Effector CD4-positive, alpha-beta T cell (primary cell): ENCODE measurements around the gene LDLRAD3.
"Not testable (repeated sequence)": the region's sequence is repeated elsewhere in the genome, so short reads cannot be mapped to it uniquely, and the experiment has no call there.

Source experiments
- DNase-seq: peaks from one replicate; pipeline ENCODE4 v3.0.0-alpha.2; 2020

The LDLRAD3 gene

GRCh38 chr11:35998634-35999033 lies 54.8 kb downstream of the LDLRAD3 start:
- no peak for DNase-seq

DNA sequence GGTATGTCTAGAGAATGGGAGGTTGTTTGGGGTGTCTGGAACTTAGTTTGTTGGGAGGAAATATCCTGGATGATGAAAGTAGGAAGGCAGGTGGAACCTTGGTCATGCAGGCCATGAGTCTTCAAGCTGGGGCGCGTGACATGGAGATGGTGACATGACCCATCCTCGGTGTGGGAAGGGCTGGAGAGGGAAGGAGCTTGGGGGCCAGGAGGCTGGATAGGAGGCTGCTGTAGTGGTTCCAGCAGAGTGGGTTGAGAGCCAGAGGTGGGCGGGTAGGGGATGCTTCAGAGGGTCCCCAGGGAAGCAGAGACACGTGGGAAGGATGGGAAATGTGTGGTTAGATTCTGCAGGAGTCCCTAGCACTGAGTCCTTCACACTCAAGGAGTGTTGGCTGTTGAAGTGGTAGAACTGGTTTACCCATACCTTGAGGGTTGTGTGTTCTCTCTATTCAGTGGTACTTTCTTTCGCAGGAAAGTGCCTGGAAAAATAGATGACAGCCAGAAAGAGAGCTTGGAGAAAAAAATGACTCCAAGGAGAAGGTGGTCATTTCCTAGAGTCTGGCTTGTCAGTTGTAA lies 56.8 kb downstream of the LDLRAD3 start:
- DNase-seq, result no peak

- no peak for DNase-seq
Measured at GRCh38 chr11:36002196-36002595, 58.3 kb downstream of the LDLRAD3 start.

GRCh38 chr11:36002796-36003195 lies 58.9 kb downstream of the LDLRAD3 start:
- no peak for DNase-seq

- DNase-seq, result no peak
Measured at GRCh38 chr11:36006556-36006955, 62.7 kb downstream of the LDLRAD3 start.

DNA sequence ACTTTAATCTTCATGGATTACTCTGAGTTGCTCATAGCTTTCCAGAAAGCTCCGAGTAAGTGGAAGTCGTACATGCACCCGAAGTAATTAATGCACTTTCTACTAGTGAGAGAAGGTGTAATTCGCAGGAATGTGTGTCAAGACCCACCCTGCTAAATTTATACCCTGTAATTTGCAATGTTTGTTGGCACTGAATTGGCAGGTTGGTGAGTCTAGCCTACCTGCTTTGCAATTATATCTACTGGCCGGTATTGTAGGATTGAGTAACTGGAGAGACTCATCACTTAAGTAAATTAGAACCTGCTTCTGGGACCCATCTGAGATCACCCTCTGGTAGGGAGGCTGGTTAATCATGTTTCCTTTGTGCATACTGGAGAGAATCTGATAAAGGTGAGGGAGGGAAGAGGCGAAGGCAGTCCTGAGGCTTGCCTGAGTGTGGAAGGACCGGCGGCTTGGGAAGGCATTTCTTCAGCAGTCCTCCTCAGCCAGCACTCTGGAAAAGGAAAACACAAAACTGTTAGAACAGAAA lies 63.3 kb downstream of the LDLRAD3 start:
- DNase-seq, result no peak

GRCh38 chr11:36008584-36008983 lies 64.7 kb downstream of the LDLRAD3 start:
- DNase-seq, result no peak

DNA sequence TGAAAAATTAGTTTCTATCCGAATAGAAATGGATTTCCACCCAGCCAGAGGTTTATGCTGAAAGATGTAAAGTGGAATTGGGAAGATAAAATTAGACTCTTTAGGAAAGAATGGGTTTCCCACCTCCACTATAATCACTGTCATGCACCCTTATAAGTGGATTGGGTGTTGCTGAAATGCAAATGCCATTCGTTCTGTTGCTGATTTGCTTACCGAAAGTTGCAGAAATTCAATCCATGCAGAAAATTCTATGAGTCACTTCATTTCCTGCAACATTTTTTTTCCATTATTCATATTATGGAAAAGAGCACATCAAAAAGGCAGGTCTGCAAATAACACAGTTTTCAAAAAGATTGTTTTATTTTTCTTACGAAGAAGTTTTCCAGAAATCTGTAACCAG lies 65.6 kb downstream of the LDLRAD3 start:
- no peak for DNase-seq

DNA sequence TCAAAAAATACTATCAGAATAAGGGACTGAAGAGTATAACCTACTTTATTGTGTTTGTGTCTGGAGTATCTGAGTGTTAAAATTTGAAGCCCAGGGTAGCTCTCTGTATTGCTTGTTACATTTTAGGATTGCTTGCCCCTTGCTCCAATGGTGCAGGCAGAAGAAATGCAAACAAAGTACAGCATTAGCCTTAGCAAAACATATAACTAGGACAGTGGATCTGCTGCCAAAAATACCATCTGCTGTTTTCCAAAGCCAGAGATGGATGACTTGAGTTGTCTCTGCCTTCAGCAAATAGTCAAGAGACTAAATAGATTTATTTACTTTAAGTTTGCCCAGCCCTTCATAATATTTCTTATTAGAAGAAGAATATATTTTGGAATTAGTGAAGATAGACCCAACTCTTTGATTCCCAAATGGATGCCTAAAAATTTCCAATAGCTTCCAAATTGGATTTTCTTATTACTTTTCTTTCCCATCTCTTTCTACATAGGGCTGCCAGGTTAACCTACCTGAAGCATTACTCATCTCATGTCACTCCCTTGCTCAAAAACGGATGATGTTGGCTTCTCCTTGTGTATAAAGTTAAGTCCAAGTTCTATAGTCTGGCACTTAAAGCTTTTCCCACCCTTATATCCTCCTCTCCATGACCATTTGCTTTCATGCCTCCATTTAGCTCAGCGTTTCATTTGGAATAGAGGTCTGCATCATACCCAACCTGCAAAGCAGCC lies 66.3 kb downstream of the LDLRAD3 start:
- DNase-seq, result no peak

DNA sequence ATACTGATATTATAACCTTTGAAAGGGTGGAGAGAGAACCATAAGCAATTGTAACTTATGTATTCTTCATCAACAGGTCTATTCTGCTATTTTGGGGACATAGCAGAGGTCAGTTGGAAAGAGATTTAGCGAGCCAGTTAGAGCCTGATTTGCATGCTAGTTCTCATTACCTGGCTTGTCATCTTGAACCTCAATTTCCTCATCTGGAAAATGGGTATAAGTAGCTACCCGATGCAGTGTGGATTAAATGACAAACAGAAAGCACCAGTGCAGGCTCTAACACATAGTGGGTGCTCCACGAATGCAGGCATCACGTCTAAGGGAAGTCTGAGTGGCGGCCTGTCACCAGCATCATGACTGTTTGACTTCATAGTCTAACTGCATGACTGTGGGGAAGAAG lies 67.7 kb downstream of the LDLRAD3 start:
- DNase-seq, result no peak

- DNase-seq, result no peak
Measured at GRCh38 chr11:36012455-36012854, 68.6 kb downstream of the LDLRAD3 start.

DNA sequence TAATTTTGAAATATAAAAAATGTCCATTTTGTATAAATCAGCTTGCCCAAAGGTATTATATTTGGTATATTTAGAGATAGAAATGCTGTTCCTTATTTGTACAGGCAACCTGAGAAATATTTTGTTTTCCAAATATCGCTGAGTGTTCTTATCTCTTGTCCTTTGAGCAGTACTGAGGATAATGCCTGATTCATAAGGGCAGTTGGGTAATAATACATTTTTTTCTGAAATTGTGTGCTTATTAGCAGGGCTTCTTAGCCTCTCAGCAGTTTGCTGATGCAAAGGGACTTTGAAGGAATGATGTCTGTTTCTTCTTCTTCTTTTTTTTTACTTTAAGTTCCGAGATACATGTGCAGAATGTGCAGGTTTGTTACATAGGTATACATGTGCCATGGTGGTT lies 69.1 kb downstream of the LDLRAD3 start:
- no peak for DNase-seq

DNA sequence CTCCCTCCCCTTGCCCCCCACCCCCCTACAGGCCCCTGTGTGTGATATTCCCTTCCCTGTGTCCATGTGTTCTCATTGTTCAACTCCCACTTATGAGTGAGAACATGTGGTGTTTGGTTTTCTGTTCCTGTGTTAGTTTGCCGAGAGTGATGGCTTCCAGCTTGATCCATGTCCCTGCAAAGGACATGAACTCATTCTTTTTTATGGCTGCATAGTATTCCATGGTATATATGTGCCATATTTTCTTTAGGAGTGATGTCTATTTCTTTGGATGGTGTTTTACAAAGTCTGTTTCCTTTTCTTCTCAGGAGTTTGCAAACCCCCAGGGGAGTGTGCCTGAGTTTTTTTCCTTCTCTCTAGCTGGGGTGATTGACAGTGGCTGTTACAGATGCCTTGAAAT lies 69.6 kb downstream of the LDLRAD3 start:
- not testable (repeated sequence) for DNase-seq

GRCh38 chr11:36013950-36014897 lies 70.4 kb downstream of the LDLRAD3 start:
- no peak for DNase-seq

- DNase-seq, result no peak
Measured at GRCh38 chr11:36014898-36015665, 71.2 kb downstream of the LDLRAD3 start.

- DNase-seq, result no peak
Measured at GRCh38 chr11:36015799-36016198, 71.9 kb downstream of the LDLRAD3 start.

DNA sequence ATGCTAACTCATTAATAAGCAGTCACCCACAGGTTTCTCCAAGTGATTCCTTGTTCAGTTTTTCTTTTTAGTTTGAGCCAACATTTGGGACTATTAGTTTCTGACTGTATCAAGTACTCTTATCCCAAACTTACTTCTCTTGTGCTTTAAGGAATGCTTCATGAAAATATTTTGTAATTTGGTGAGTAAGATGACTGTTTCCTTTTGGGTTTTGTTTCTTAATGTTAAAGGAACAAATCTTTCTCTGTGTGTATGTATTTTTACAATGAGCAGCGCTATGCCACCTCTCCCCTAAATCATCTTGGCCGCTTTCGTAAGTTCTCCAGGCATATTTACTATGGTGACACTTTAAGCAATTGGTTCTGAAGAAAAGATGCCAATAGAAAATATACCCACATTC lies 72.4 kb downstream of the LDLRAD3 start:
- no peak for DNase-seq

- DNase-seq, result no peak
Measured at GRCh38 chr11:36016709-36017108, 72.8 kb downstream of the LDLRAD3 start.

GRCh38 chr11:36019005-36019596 lies 75.2 kb downstream of the LDLRAD3 start:
- DNase-seq, result no peak

DNA sequence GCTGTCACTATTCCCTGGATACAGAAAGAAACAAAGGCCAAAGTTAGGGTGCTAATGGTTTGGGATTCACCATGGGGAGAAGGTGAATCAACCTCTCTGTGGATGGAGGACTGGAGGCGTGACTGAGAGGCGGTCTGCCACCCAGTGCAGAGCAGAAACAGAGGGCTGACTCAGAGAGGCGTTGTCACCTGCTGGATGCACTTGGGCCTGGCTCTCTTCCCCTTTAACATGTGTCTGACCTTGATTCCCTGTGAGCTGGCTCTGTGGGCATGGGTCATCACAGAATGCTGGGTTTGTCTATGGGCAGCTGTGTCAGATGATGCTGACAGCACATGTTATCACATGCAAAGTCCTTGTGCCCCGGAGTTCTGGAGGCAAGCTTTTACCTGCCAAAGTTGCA lies 75.9 kb downstream of the LDLRAD3 start:
- DNase-seq, result no peak

DNA sequence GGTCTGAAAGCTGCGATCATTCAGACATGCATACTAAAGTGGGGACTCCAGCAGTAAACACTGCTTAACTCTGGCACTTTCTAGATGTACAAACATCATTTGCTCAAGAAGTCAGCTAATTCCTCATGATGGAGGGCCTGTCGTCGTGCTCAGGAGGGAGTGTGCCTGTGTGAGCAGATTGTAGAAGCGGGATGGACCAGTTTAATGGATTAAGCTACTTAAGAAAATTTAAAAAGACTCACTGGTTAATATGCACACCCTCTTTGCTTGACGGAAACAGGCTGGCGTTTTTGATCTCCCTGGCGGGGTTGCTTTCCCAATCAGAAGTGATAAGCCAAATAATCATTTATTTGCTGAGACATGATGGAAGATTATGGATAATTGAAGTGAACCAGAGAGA lies 79.0 kb downstream of the LDLRAD3 start:
- no peak for DNase-seq

- no peak for DNase-seq
Measured at GRCh38 chr11:36023922-36024321, 80.1 kb downstream of the LDLRAD3 start.
